HepG2 (cell line): ENCODE data around the gene BCAS3.

Experiments used
- ATF1 ChIP-seq: IDR thresholded peaks from 2 replicates; pipeline ENCODE4 v1.6.1; 2016; ENCODE audit warnings: mild to moderate bottlenecking, control low read depth
- ATF2 ChIP-seq: sonication (generic); formaldehyde crosslinking; IDR thresholded peaks from 2 replicates; pipeline ENCODE4 v1.4.0; 2020; ENCODE audit warnings: missing genetic modification reagents
- MAFG ChIP-seq: sonication (generic); formaldehyde crosslinking; IDR thresholded peaks from 2 replicates; pipeline ENCODE4 v1.5.1; 2020; ENCODE audit warnings: mild to moderate bottlenecking, missing genetic modification reagents
- NFIC ChIP-seq: IDR thresholded peaks from 2 replicates; pipeline ENCODE4 v1.6.1; 2012; ENCODE audit warnings: mild to moderate bottlenecking, low read length, inconsistent platforms
- NR2F2 ChIP-seq: IDR thresholded peaks from 2 replicates; pipeline ENCODE4 v1.6.1; 2012; ENCODE audit warnings: low read depth, inconsistent platforms, borderline replicate concordance
- TCF7L2 ChIP-seq: IDR thresholded peaks from 2 replicates; pipeline ENCODE4 v1.6.1; 2011; ENCODE audit warnings: mild to moderate bottlenecking, low read depth, low read length, moderate library complexity
- TFE3 ChIP-seq: IDR thresholded peaks from 2 replicates; pipeline ENCODE4 v1.6.1; 2016
- ZNF17 ChIP-seq: sonication (generic); formaldehyde crosslinking; IDR thresholded peaks from 2 replicates; pipeline ENCODE4 v1.5.0; 2020; ENCODE audit warnings: mild to moderate bottlenecking, missing genetic modification reagents
- ZNF335 ChIP-seq: sonication (generic); formaldehyde crosslinking; IDR thresholded peaks from 2 replicates; pipeline ENCODE4 v1.4.0; 2020; ENCODE audit warnings: missing genetic modification reagents

- TF ChIP-seq ATF1: no peak
- no peak for TF ChIP-seq ZNF335 (CRISPR knock-in tag)
- no peak for TF ChIP-seq MAFG (CRISPR knock-in tag)
- TF ChIP-seq NFIC: no peak
- no peak for TF ChIP-seq TCF7L2
- TF ChIP-seq ATF2 (CRISPR knock-in tag): no peak
- no peak for TF ChIP-seq NR2F2
- no peak for TF ChIP-seq ZNF17 (CRISPR knock-in tag)
- no peak for TF ChIP-seq TFE3 (CRISPR knock-in tag)
These were observed 263.9 kb downstream of the BCAS3 start for GRCh38 chr17:60941571-60941970.
